Neural cell (in vitro differentiated cells): Measurements from ENCODE around the gene NFILZ.

Experiments used
- EP300 ChIP-seq: fragments of 450-650 bp; conservative IDR thresholded peaks from 2 replicates; pipeline ENCODE4 v1.6.1; 2014; ENCODE audit warnings: antibody characterized with exemption, mild to moderate bottlenecking, moderate library complexity; ENCODE audit not compliant: poor library complexity, severe bottlenecking
- EZH2 ChIP-seq: fragments of 200-600, 300-800 bp; shearing (Covaris generic), sonication (generic); IDR thresholded peaks from 2 replicates; pipeline ENCODE4 v1.6.1; 2014; ENCODE audit warnings: antibody characterized with exemption, low read length, borderline replicate concordance, mild to moderate bottlenecking; ENCODE audit not compliant: insufficient read depth, poor library complexity, severe bottlenecking
- MXI1 ChIP-seq: fragments of 450-650 bp; conservative IDR thresholded peaks from 2 replicates; pipeline ENCODE4 v1.6.1; 2014; ENCODE audit warnings: antibody characterized with exemption, mild to moderate bottlenecking; ENCODE audit not compliant: poor library complexity, severe bottlenecking
- POLR2AphosphoS5 ChIP-seq: IDR thresholded peaks from 2 replicates; pipeline ENCODE4 v1.6.1; 2012
- RAD21 ChIP-seq: fragments of 450-650 bp; conservative IDR thresholded peaks from 2 replicates; pipeline ENCODE4 v1.6.1; 2014; ENCODE audit warnings: antibody characterized with exemption, mild to moderate bottlenecking, moderate library complexity
- TF ChIP-seq, protein P1 (sequence below): fragments of 450-650 bp; IDR thresholded peaks from 2 replicates; pipeline ENCODE4 v1.5.1; 2014; ENCODE audit warnings: antibody characterized with exemption, mild to moderate bottlenecking, moderate library complexity; ENCODE audit not compliant: poor library complexity, severe bottlenecking

DNA sequence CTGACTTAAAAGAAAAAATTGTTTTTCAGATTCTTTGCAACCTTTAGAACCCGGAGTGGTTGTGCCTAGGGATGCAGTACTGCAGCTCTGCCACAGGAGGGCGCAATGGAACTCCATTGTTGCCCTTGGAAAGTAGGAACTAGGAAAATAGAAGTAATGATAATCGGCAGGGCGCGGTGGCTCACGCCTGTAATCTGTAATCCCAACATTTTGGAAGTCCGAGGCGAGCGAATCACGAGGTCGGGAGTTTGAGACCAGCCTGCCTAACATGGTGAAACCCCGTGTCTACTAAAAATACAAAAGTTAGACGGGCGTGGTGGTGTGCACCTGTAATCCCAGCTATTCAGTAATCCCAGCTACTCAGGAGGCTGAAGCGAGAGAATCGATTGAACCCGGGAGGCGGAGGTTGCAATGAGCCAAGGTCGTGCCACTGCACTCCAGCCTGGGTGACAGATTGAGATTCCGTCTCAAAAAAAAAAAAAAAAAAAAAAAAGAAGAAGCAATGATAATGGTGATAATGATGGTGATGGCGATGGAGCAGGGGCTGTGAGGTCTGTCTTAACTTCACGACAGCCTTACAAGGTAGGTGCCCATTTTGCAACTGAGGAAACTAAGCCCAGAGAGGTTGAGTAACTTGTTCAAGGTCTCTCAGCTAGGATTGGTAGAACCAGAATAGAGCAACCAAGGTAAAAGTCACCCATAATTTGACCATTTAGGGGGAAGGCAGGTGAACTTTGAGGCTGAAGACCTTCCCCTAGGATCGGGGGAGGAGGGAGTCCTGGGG, 14.4 kb upstream of the NFILZ start:
- TF ChIP-seq, protein P1, sequence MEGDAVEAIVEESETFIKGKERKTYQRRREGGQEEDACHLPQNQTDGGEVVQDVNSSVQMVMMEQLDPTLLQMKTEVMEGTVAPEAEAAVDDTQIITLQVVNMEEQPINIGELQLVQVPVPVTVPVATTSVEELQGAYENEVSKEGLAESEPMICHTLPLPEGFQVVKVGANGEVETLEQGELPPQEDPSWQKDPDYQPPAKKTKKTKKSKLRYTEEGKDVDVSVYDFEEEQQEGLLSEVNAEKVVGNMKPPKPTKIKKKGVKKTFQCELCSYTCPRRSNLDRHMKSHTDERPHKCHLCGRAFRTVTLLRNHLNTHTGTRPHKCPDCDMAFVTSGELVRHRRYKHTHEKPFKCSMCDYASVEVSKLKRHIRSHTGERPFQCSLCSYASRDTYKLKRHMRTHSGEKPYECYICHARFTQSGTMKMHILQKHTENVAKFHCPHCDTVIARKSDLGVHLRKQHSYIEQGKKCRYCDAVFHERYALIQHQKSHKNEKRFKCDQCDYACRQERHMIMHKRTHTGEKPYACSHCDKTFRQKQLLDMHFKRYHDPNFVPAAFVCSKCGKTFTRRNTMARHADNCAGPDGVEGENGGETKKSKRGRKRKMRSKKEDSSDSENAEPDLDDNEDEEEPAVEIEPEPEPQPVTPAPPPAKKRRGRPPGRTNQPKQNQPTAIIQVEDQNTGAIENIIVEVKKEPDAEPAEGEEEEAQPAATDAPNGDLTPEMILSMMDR = peak; percentile 65
- no peak for TF ChIP-seq EP300
- no peak for TF ChIP-seq MXI1
- TF ChIP-seq RAD21 = peak; percentile 46
- no peak for TF ChIP-seq EZH2
- no peak for TF ChIP-seq POLR2AphosphoS5
